ENCODE results near the gene AFAP1L1.

The AFAP1L1 gene

DNA sequence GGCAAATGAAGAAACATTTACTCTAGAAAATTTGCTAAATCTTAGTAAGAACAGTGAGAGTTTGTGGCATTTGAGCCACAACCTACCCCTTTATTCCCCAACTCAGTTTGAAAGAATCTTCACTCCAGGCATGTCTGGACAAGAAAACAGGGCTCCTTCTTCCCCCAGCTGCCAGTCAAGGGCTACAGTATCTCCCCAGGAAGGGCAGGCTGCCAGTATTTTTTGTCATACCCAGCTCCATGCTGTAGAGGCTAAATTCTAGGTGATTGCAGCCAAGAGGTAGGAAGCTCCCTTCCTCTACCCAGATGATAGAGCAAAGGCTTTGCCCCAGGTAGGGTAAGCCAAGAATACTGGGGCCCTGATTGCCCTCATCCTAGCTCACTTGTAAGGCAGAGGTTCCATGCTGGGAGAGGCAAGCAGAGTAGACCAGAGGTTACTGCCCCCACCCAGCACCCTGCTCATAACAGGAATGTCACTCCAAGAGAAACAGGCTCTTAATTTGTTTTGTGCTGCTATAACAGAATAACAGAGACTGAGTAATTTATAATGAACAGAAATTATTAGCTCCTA lies 53.6 kb downstream of the AFAP1L1 start:
- no peak overlapping the region for H3K27ac ChIP-seq

DNA sequence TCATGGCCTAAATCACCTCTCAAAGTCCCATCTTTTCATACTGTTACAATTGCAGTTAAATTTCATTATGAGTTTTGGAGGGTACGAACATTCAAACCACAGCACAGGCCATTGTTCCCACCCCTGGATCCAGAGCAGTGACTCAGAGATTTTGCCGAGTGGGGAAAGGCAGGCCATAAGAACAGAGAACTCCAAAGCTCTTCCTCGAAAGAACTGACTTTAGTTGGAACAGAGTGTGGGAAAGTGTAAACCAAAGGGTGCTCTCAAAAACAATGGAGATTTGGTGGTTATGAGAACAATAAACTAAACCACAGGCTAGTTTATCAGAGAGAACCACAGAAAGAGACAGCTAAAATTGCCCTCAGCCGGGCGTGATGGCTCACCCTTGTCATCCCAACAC lies 54.2 kb downstream of the AFAP1L1 start:
- H3K27ac ChIP-seq, result no peak overlapping the region
- TF ChIP-seq, protein P1, sequence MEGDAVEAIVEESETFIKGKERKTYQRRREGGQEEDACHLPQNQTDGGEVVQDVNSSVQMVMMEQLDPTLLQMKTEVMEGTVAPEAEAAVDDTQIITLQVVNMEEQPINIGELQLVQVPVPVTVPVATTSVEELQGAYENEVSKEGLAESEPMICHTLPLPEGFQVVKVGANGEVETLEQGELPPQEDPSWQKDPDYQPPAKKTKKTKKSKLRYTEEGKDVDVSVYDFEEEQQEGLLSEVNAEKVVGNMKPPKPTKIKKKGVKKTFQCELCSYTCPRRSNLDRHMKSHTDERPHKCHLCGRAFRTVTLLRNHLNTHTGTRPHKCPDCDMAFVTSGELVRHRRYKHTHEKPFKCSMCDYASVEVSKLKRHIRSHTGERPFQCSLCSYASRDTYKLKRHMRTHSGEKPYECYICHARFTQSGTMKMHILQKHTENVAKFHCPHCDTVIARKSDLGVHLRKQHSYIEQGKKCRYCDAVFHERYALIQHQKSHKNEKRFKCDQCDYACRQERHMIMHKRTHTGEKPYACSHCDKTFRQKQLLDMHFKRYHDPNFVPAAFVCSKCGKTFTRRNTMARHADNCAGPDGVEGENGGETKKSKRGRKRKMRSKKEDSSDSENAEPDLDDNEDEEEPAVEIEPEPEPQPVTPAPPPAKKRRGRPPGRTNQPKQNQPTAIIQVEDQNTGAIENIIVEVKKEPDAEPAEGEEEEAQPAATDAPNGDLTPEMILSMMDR (IDR thresholded peaks at IDR 0.05), result no peak

More for the DNA sequence above, 53.6 kb downstream of the AFAP1L1 start:
- no peak for TF ChIP-seq ZFX (IDR thresholded peaks at IDR 0.05; ENCODE audit: borderline replicate concordance)
- TF ChIP-seq, protein P1 (IDR thresholded peaks at IDR 0.05), result no peak

DNA sequence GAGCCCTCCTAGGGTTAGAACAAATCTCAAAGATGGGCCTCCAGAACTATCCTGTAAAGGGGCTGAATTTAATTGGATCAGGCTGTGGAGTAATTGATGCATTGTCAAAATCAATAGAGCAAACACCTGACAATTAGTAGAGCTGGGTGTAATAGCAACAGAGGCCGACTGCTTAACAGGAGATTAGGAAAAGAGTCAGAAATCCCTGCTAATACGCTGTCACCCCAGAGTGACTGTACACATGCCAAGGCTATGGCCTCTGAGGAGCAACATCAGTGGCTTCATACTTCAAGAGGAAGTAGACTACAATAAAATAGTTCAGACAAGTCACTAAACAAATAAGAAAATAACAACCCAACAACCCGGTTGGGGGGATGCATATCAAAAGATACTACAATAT lies 55.0 kb downstream of the AFAP1L1 start:
- TF ChIP-seq ZFX (IDR thresholded peaks at IDR 0.05; ENCODE audit: borderline replicate concordance), result no peak
- TF ChIP-seq, protein P1 (IDR thresholded peaks at IDR 0.05), result no peak
- H3K27ac ChIP-seq, result no peak overlapping the region

DNA sequence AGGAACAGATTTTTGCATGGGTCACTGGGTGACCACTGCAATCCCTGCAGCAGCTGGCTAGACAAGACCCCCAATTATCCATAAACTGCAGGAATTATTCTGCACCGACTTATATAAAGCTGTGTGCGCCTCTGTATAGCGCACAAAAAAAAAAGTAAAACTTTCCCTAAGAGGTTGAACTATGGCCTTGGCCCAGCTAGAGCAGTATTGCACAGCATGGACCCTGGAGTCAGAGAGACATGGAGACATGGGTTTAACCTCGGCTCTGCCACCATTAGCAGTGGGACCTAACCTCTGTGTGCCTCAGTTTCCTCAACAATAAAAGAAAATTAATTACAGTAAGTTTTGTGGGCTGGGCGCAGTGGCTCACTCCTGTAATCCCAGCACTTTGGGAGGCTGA lies 56.5 kb downstream of the AFAP1L1 start:
- no peak for TF ChIP-seq ZFX (IDR thresholded peaks at IDR 0.05; ENCODE audit: borderline replicate concordance)
- TF ChIP-seq, protein P1 (IDR thresholded peaks at IDR 0.05), result no peak
- H3K27ac ChIP-seq, result no peak overlapping the region

DNA sequence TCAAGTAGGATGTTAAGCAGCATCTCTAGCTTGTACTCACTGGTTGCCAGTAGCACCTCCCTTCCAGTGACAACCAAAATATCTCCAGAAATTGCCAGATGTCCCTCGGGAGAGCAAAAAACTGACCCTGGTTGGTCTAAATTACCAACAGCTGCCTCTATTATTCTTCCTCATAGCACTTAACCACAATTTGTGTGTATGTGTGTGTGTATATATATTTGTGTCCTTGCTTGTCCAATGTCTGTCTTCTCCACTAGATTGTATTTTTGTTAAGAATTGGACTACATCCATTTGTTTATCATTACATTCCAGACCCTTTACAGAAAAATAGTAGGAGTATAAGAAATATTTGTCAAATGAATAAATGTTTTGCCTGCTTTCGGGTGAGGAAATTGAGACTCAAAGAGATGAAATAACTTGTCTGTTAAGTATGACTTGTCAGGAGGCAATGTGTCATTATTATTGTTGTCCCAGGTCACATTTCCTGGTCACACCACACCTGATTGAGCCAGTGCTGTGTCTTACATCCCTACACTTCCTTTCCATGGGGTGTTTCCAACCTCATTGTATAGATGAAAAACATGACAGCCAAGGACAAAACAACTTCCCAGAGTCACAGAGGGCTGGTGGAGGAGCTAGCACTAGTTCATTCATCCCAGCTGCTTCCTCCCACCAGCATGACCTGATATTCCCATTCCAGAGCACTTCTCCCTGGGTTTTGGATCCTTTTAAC lies 62.2 kb downstream of the AFAP1L1 start:
- no peak for TF ChIP-seq ZFX (IDR thresholded peaks at IDR 0.05; ENCODE audit: borderline replicate concordance)
- TF ChIP-seq, protein P1 (IDR thresholded peaks at IDR 0.05), result no peak
- no peak overlapping the region for H3K27ac ChIP-seq

DNA sequence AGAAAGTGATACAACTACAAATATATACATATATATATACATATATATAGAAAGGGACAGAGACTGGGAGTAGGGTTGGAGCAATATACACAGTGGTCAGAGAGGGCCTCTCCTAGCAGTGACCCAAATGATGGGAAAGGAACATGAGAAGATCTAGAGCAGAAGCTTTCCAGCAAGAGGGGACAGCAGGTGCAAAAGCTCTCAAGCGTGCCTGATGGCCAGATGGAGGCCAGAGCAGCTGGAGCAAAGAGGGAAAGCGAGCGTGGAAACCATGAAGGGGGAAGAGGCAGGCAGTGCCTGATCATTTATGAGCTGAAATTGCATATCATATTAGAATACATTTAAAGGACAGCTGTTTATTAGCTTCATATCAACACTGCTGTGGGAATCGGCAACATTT lies 66.1 kb downstream of the AFAP1L1 start:
- no peak for TF ChIP-seq ZFX (IDR thresholded peaks at IDR 0.05; ENCODE audit: borderline replicate concordance)
- TF ChIP-seq, protein P1 (IDR thresholded peaks at IDR 0.05), result no peak
- no peak overlapping the region for H3K27ac ChIP-seq

DNA sequence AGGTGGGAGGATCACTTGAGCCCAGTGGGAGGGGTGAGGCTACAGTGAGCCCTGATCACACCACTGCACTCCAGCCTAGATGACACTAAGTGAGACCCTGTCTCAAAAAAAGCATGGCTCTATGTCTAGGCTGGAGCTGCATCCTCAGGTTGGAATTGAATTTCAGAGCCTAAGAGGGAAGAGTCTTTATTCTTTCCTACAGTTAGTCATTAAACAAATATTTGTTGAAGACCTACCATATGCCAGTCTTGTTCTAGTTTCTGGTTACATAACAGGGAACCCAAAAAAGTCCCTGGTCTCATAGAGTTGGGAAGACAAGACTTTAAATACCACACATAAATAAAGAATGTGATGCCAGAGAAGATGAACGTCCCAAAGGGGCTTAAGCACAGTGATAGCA lies 66.7 kb downstream of the AFAP1L1 start:
- no peak overlapping the region for H3K27ac ChIP-seq
- TF ChIP-seq ZFX (IDR thresholded peaks at IDR 0.05; ENCODE audit: borderline replicate concordance), result no peak
